ENCODE measurements around the gene ZNF398.

- TF ChIP-seq POLR2AphosphoS5 (IDR thresholded peaks at IDR 0.05) (no peak), MXI1 (conservative IDR thresholded peaks at IDR 0.05; ENCODE audit: poor library complexity, severe bottlenecking) (no peak), TAF1 (IDR thresholded peaks at IDR 0.05; ENCODE audit: low read depth) (no peak), SMC3 (conservative IDR thresholded peaks at IDR 0.05; ENCODE audit: poor library complexity) (no peak), RAD21 (conservative IDR thresholded peaks at IDR 0.05) (no peak), EP300 (conservative IDR thresholded peaks at IDR 0.05; ENCODE audit: poor library complexity, severe bottlenecking) (no peak), EZH2 (IDR thresholded peaks at IDR 0.05; ENCODE audit: borderline replicate concordance, insufficient read depth, low read length, poor library complexity, severe bottlenecking) (no peak)
- TF ChIP-seq, protein P1, sequence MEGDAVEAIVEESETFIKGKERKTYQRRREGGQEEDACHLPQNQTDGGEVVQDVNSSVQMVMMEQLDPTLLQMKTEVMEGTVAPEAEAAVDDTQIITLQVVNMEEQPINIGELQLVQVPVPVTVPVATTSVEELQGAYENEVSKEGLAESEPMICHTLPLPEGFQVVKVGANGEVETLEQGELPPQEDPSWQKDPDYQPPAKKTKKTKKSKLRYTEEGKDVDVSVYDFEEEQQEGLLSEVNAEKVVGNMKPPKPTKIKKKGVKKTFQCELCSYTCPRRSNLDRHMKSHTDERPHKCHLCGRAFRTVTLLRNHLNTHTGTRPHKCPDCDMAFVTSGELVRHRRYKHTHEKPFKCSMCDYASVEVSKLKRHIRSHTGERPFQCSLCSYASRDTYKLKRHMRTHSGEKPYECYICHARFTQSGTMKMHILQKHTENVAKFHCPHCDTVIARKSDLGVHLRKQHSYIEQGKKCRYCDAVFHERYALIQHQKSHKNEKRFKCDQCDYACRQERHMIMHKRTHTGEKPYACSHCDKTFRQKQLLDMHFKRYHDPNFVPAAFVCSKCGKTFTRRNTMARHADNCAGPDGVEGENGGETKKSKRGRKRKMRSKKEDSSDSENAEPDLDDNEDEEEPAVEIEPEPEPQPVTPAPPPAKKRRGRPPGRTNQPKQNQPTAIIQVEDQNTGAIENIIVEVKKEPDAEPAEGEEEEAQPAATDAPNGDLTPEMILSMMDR (IDR thresholded peaks at IDR 0.05; ENCODE audit: poor library complexity, severe bottlenecking), result no peak
Observed at GRCh38 chr7:149179241-149179640, 32.0 kb downstream of the ZNF398 start.
